ENCODE data around the gene RASA3.

The RASA3 gene

GRCh38 chr13:114081761-114082681 lies 50.4 kb downstream of the RASA3 start:
- DNase-seq (ENCODE audit: extremely low read depth, low read depth) = no peak
- TF ChIP-seq CTCF (IDR thresholded peaks at IDR 0.05; ENCODE audit: low read depth, low read length) = no peak

GRCh38 chr13:114080739-114081561 lies 51.5 kb downstream of the RASA3 start:
- TF ChIP-seq CTCF (IDR thresholded peaks at IDR 0.05; ENCODE audit: low read depth, low read length) = no peak
- no peak for DNase-seq (ENCODE audit: extremely low read depth, low read depth)

- TF ChIP-seq CTCF (IDR thresholded peaks at IDR 0.05; ENCODE audit: low read depth, low read length) = no peak
- no peak for DNase-seq (ENCODE audit: extremely low read depth, low read depth)
Measured at GRCh38 chr13:114079601-114080536, 52.6 kb downstream of the RASA3 start.

- peak; percentile 28 for DNase-seq (ENCODE audit: extremely low read depth, low read depth)
- TF ChIP-seq CTCF (IDR thresholded peaks at IDR 0.05; ENCODE audit: low read depth, low read length) = no peak
Measured at GRCh38 chr13:114078461-114079451, 53.7 kb downstream of the RASA3 start.

GRCh38 chr13:114077933-114078325 lies 54.5 kb downstream of the RASA3 start:
- no peak for TF ChIP-seq CTCF (IDR thresholded peaks at IDR 0.05; ENCODE audit: low read depth, low read length)
- peak; percentile 23 for DNase-seq (ENCODE audit: extremely low read depth, low read depth)

All from AG09319 (cell line).